ENCODE data around the gene C5orf24. TPM values are rescaled to one million over a fixed set of nuclear protein-coding genes. Genes with fewer than 3 reads are reported as not detected.

C5orf24 gene
- total and polyA plus RNA-seq, 11 donors = 10.9 to 33.4 (median 27.0) TPM

- H3K4me1 ChIP-seq = peaks cover 0 to 9% (median 0%) of the 10 kb centered on the region in 12 donors
- no peak for ATAC-seq
- intact Hi-C loops (cut with DNase I) = loop anchor here in 1 of 10 donors (10.0 kb wide), 1 partner anchor 91 kb away; the partner anchor contains the start of gene PCBD2
- TF ChIP-seq POLR2A (IDR thresholded peaks at IDR 0.05) = no peak
- no peak for TF ChIP-seq CTCF (IDR thresholded peaks at IDR 0.05)
- no peaks in the 10 kb centered on the region for H3K27me3 ChIP-seq
- WGBS, 4 donors = 95 to 100% (median 97%) methylated on average over 2 of the region's 2 CpGs
- peaks cover 2 to 97% (median 95%) of the 10 kb centered on the region in 9 donors for H3K36me3 ChIP-seq
- H3K4me3 ChIP-seq = no peak overlapping the region
- H3K27ac ChIP-seq = no peak overlapping the region
- DNase-seq = no peak
- H3K9me3 ChIP-seq = no peaks in the 10 kb centered on the region
Measured at GRCh38 chr5:134813407-134813806, 32.4 kb upstream of the C5orf24 start.

GRCh38 chr5:134813827-134814226 is 31.9 kb upstream of the C5orf24 start:
- H3K27ac ChIP-seq = no peak overlapping the region
- H3K27me3 ChIP-seq = no peaks in the 10 kb centered on the region
- no peaks in the 10 kb centered on the region for H3K9me3 ChIP-seq
- ATAC-seq (no peak), DNase-seq (no peak)
- peaks cover 2 to 97% (median 95%) of the 10 kb centered on the region in 9 donors for H3K36me3 ChIP-seq
- TF ChIP-seq CTCF (IDR thresholded peaks at IDR 0.05) = no peak
- no peak overlapping the region for H3K4me3 ChIP-seq
- intact Hi-C loops (cut with DNase I) = loop anchor here in 1 of 10 donors (10.0 kb wide), 1 partner anchor 91 kb away; the partner anchor contains the start of gene PCBD2
- H3K4me1 ChIP-seq = peaks cover 0 to 9% (median 0%) of the 10 kb centered on the region in 12 donors

GRCh38 chr5:134817006-134817405 is 28.8 kb upstream of the C5orf24 start:
- Histone ChIP-seq H3K9me3 (no peaks in the 10 kb centered on the region), H3K36me3 (peaks cover 2 to 98% (median 95%) of the 10 kb centered on the region in 9 donors), H3K4me3 (no peak overlapping the region), H3K27me3 (no peaks in the 10 kb centered on the region), H3K4me1 (peaks cover 0 to 9% (median 0%) of the 10 kb centered on the region in 12 donors), H3K27ac (no peak overlapping the region)
- intact Hi-C loops (cut with DNase I) = loop anchor here in 1 of 10 donors (10.0 kb wide), 1 partner anchor 88 kb away; the partner anchor contains the start of gene PCBD2
- no peak for DNase-seq
- no peak for TF ChIP-seq POLR2A (IDR thresholded peaks at IDR 0.05)
- TF ChIP-seq CTCF (IDR thresholded peaks at IDR 0.05) = no peak
- no peak for ATAC-seq
- WGBS, 4 donors = 91 to 94% (median 93%) methylated on average over 4 of the region's 4 CpGs

- peak overlapping the region in 3 of 12 donors; percentile 4 to 47 (median 24) for H3K27ac ChIP-seq
- H3K4me1 ChIP-seq = peaks cover 0 to 3% (median 0%) of the 10 kb centered on the region in 12 donors
- intact Hi-C loops (cut with DNase I) = loop anchor here in 1 of 10 donors (10.0 kb wide), 1 partner anchor 86 kb away; the partner anchor contains the start of gene PCBD2
- no peak overlapping the region for H3K4me3 ChIP-seq
- H3K27me3 ChIP-seq = no peaks in the 10 kb centered on the region
- ATAC-seq = peak in 1 of 4 donors; percentile 22
- WGBS, 4 donors = 65 to 73% (median 68%) methylated on average over 4 of the region's 4 CpGs
- TF ChIP-seq POLR2A (IDR thresholded peaks at IDR 0.05) = no peak
- TF ChIP-seq CTCF (IDR thresholded peaks at IDR 0.05) = no peak
- H3K36me3 ChIP-seq = peaks cover 2 to 98% (median 95%) of the 10 kb centered on the region in 9 donors
- no peak for DNase-seq
- H3K9me3 ChIP-seq = no peaks in the 10 kb centered on the region
Measured at GRCh38 chr5:134818776-134819175, 27.0 kb upstream of the C5orf24 start.
